K562 (cell line): ENCODE measurements around the gene FDX2. TPM values are rescaled to one million over a fixed set of nuclear protein-coding genes. Genes with fewer than 3 reads are reported as not detected.
A peak's percentile ranks its signal among the peaks of the same experiment; 100 is the strongest.

Experiments used
- AFF1 ChIP-seq, 2 experiments: fragments of 450-650 bp; IDR thresholded peaks; 2 replicates each; pipeline ENCODE4 v1.6.1; 2018; ENCODE audit warnings: mild to moderate bottlenecking in 2 of 2, low read depth in 1 of 2; ENCODE audit not compliant: partially characterized antibody in 2 of 2
- CAMTA2 ChIP-seq: fragments of 250-450 bp; sonication (Bioruptor Pico); conservative IDR thresholded peaks from 2 replicates; pipeline ENCODE4 v1.5.1; 2022
- CBX5 ChIP-seq: IDR thresholded peaks from 2 replicates; pipeline ENCODE4 v1.6.1; 2014; ENCODE audit warnings: low read depth, borderline replicate concordance
- CCNT2 ChIP-seq: IDR thresholded peaks from 2 replicates; pipeline ENCODE4 v1.6.1; 2011; ENCODE audit warnings: borderline replicate concordance, low read depth, mild to moderate bottlenecking, moderate library complexity, mixed read lengths, low read length; ENCODE audit not compliant: insufficient read length; ENCODE audit errors: extremely low read depth
- CHAMP1 ChIP-seq: fragments of 450-650 bp; IDR thresholded peaks from 2 replicates; pipeline ENCODE4 v1.6.1; 2016; ENCODE audit warnings: mild to moderate bottlenecking
- ERF ChIP-seq: fragments of 450-650 bp; formaldehyde crosslinking; IDR thresholded peaks from 2 replicates; pipeline ENCODE4 v1.4.0; 2020; ENCODE audit warnings: mild to moderate bottlenecking, mixed read lengths
- ETS1 ChIP-seq: conservative IDR thresholded peaks from 2 replicates; pipeline ENCODE4 v1.6.1; 2011; ENCODE audit warnings: low read depth, mild to moderate bottlenecking, low read length; ENCODE audit not compliant: control insufficient read depth
- GTF2E2 ChIP-seq: fragments of 200-800 bp; sonication (Bioruptor generic); IDR thresholded peaks from 2 replicates; pipeline ENCODE4 v1.6.1; 2016; ENCODE audit warnings: missing genetic modification characterization, missing compliant biosample characterization
- HCFC1 ChIP-seq: IDR thresholded peaks from 2 replicates; pipeline ENCODE4 v1.6.1; 2012; ENCODE audit warnings: low read depth, low read length, improper control_type of control experiment
- HINFP ChIP-seq: fragments of 450-650 bp; conservative IDR thresholded peaks from 2 replicates; pipeline ENCODE4 v1.6.1; 2016; ENCODE audit warnings: missing genetic modification characterization, low read depth, mild to moderate bottlenecking, control low read depth, missing compliant biosample characterization
- HLTF ChIP-seq: fragments of 450-650 bp; IDR thresholded peaks from 2 replicates; pipeline ENCODE4 v1.6.1; 2016
- MLLT1 ChIP-seq, 2 experiments: fragments of 450-650 bp; IDR thresholded peaks; 2 replicates each; pipeline ENCODE4 v1.6.1; 2016
- NRF1 ChIP-seq, 2 experiments: fragments of 450-650 bp; IDR thresholded peaks in 1 of 2; conservative IDR thresholded peaks in 1 of 2; 2 replicates each; pipeline ENCODE4 v1.6.1; 2014; ENCODE audit warnings: mild to moderate bottlenecking in 2 of 2
- SETDB1 ChIP-seq: IDR thresholded peaks from one replicate; pipeline ENCODE4 v1.6.1; 2012; ENCODE audit warnings: low read length, control low read depth, inconsistent platforms
- SMC3 ChIP-seq: conservative IDR thresholded peaks from 2 replicates; pipeline ENCODE4 v1.6.1; 2011; ENCODE audit warnings: low read depth, low read length, improper control_type of control experiment; ENCODE audit not compliant: insufficient read depth
- TARDBP ChIP-seq: fragments of 450-650 bp; IDR thresholded peaks from 2 replicates; pipeline ENCODE4 v1.6.1; 2016
- ZC3H11A ChIP-seq: IDR thresholded peaks from 2 replicates; pipeline ENCODE4 v1.6.1; 2012; ENCODE audit warnings: low read depth, low read length, improper control_type of control experiment
- ZNF133 ChIP-seq: fragments of 250-450 bp; sonication (Bioruptor Pico); IDR thresholded peaks from 2 replicates; pipeline ENCODE4 v1.4.0; 2020; ENCODE audit warnings: mild to moderate bottlenecking
- ZNF146 ChIP-seq: IDR thresholded peaks from one replicate; pipeline ENCODE4 v1.6.1; 2018; ENCODE audit warnings: missing compliant biosample characterization; ENCODE audit not compliant: unreplicated experiment
- ZSCAN29 ChIP-seq: fragments of 450-650 bp; IDR thresholded peaks from 2 replicates; pipeline ENCODE4 v1.6.1; 2017
- polyA plus RNA-seq, 8 experiments: library from polyadenylated mRNA; depleted of rRNA in 4 of 8; stranded (reverse) in 5 of 8; unstranded in 3 of 8; fragments of >200 nt; fragmentation: Nextera tagmentation in 2 of 8; fragmentation: Illumina TruSeq in 1 of 8; extraction: Ambion mirVana in 2 of 8; extraction: Trizol in 1 of 8; gene quantifications; 2 replicates each; pipeline versions ENCODE4 v1.2.1 to v1.2.3, GENCODE V29; 2011 to 2014; ENCODE audit warnings: inconsistent platforms in 1 of 8, missing spikeins in 1 of 8
- total RNA-seq, 7 experiments: library from RNA; depleted of rRNA in 6 of 7; stranded (reverse); fragments of >200 nt in 6 of 7; fragmentation: Illumina TruSeq in 2 of 7; extraction: Trizol in 2 of 7; gene quantifications; 2 replicates each; pipeline versions ENCODE4 v1.2.1 to v1.2.3, GENCODE V29; 2011 to 2021; ENCODE audit warnings: low replicate concordance in 1 of 7

FDX2 gene
- total and polyA plus RNA-seq, 9 of the 15 experiments (the other 6 are each of a cell fraction or from before 2014, with no cell fraction given) = 2.5 to 49.8 (median 29.7) TPM

- TF ChIP-seq HINFP (no peak), ZNF146 (CRISPR knock-in tag) (no peak), TARDBP (no peak), MLLT1 (IDR thresholded peaks at IDR 0.05) (no peak), HCFC1 (no peak), NRF1 (conservative IDR thresholded peaks at IDR 0.05 in 1 of 2, IDR thresholded peaks at IDR 0.05 in 1 of 2) (peak; percentile 61 to 69), CBX5 (no peak), GTF2E2 (tag) (no peak), CCNT2 (no peak), CAMTA2 (CRISPR knock-in tag) (no peak), ETS1 (no peak), AFF1 (IDR thresholded peaks at IDR 0.05; ENCODE audit: low read depth in 1 of 2, partially characterized antibody in 2 of 2) (no peak), ZSCAN29 (no peak), SMC3 (no peak), ERF (CRISPR knock-in tag) (no peak), ZNF133 (CRISPR knock-in tag) (no peak), ZC3H11A (no peak), CHAMP1 (no peak), SETDB1 (no peak), HLTF (no peak)
These were observed 30.7 kb upstream of the FDX2 start (continued) for GRCh38 chr19:10346509-10346908.
